B cell (primary cell): Measurements from ENCODE around the gene FUBP3. TPM values are rescaled to one million over a fixed set of nuclear protein-coding genes. Genes with fewer than 3 reads are reported as not detected.

Experiments
- ATAC-seq: fragments of 200-7000 bp; cut with Tn5 transposase; one replicate; pipeline ENCODE4 v1.10.0; 2021; ENCODE audit warnings: low read depth, mild to moderate bottlenecking, moderate number of reproducible peaks, moderate library complexity
- CTCF ChIA-PET: fragments of 350-600 bp; sonication (Branson Sonifier 250); formaldehyde crosslinking; loops from one replicate; lab custom pipeline; 2021; ENCODE audit warnings: antibody characterized with exemption, inconsistent platforms; lab: Charles Lee
- POLR2A ChIA-PET: fragments of 350-600 bp; sonication (Branson Sonifier 250); formaldehyde crosslinking; loops from one replicate; lab custom pipeline; 2021; ENCODE audit warnings: antibody characterized with exemption; lab: Charles Lee
- DNase-seq: peaks from one replicate; pipeline ENCODE4 v3.0.0; 2013
- H2AFZ ChIP-seq: 2 replicates; pipeline ENCODE4 v1.6.1; 2012; ENCODE audit warnings: mild to moderate bottlenecking, low read depth, low read length; ENCODE audit not compliant: insufficient read depth, poor library complexity, severe bottlenecking
- H3K27ac ChIP-seq, 2 donors: 1 replicate in 1 of 2; 2 replicates in 1 of 2; pipeline ENCODE4 v1.5.1; 2012 to 2013; ENCODE audit warnings: low read length in 2 of 2, mild to moderate bottlenecking in 2 of 2, moderate library complexity in 1 of 2
- H3K27me3 ChIP-seq, 4 experiments: fragments of 200-600 bp in 1 of 4; sonication (generic) in 1 of 4; replicated peaks in 1 of 4; 1 replicate in 2 of 4; 2 replicates in 2 of 4; pipeline versions ENCODE4 v1.6.1 to v1.7.0; 2013 to 2016; ENCODE audit warnings: low read length in 3 of 4, mild to moderate bottlenecking in 2 of 4, mixed read lengths in 1 of 4, moderate library complexity in 1 of 4; ENCODE audit not compliant: insufficient read depth in 4 of 4, control insufficient read depth in 3 of 4; ENCODE audit errors: control extremely low read depth in 1 of 4
- H3K36me3 ChIP-seq, 2 experiments: replicated peaks in 1 of 2; 1 replicate in 1 of 2; 2 replicates in 1 of 2; pipeline versions ENCODE4 v1.6.1 to v1.7.1; 2013; ENCODE audit warnings: low read length in 1 of 2; ENCODE audit not compliant: insufficient read depth in 2 of 2, control insufficient read depth in 1 of 2; ENCODE audit errors: control extremely low read depth in 1 of 2, extremely low read depth in 1 of 2
- H3K4me1 ChIP-seq, 2 donors: fragments of 200-600 bp in 1 of 2; sonication (generic) in 1 of 2; 1 replicate in 1 of 2; 2 replicates in 1 of 2; pipeline versions ENCODE4 v1.5.1 to v1.6.1; 2013 to 2017; ENCODE audit warnings: low read length in 2 of 2; ENCODE audit not compliant: control insufficient read depth in 2 of 2, insufficient read depth in 2 of 2
- H3K4me2 ChIP-seq: replicated peaks from 2 replicates; pipeline ENCODE3; 2012; ENCODE audit warnings: mild to moderate bottlenecking, low read depth, low read length; ENCODE audit not compliant: poor library complexity, severe bottlenecking
- H3K4me3 ChIP-seq, 5 experiments: fragments of 200-600 bp in 1 of 5; sonication (generic) in 1 of 5; 1 replicate in 3 of 5; 2 replicates in 2 of 5; pipeline versions ENCODE4 v1.5.1 to v1.7.0; 2011 to 2016; ENCODE audit warnings: low read length in 4 of 5, mild to moderate bottlenecking in 4 of 5, low read depth in 2 of 5, control low read depth in 1 of 5, moderate library complexity in 1 of 5; ENCODE audit not compliant: insufficient read depth in 1 of 5; ENCODE audit errors: control extremely low read depth in 1 of 5, extremely low read depth in 1 of 5
- H3K79me2 ChIP-seq: fragments of 200-600 bp; sonication (generic); one replicate; pipeline ENCODE4 v1.6.0; 2016; ENCODE audit warnings: low read length; ENCODE audit not compliant: control insufficient read depth, insufficient read depth
- H3K9ac ChIP-seq: fragments of 200-600 bp; sonication (generic); 2 replicates; pipeline ENCODE4 v1.6.1; 2017; ENCODE audit warnings: mild to moderate bottlenecking, low read length, moderate library complexity
- H3K9me3 ChIP-seq, 3 donors: one replicate each; pipeline versions ENCODE4 v1.6.1 to v1.7.1; 2013; ENCODE audit warnings: low read length in 2 of 3; ENCODE audit not compliant: control insufficient read depth in 2 of 3, insufficient read depth in 1 of 3; ENCODE audit errors: control extremely low read depth in 1 of 3
- H4K20me1 ChIP-seq: 2 replicates; pipeline ENCODE4 v1.6.0; 2012; ENCODE audit warnings: mild to moderate bottlenecking, low read length; ENCODE audit not compliant: insufficient read depth, control insufficient read depth, poor library complexity, severe bottlenecking
- H3K27ac Mint-ChIP-seq: one replicate; pipeline ENCODE4 v1.8.0; 2021; ENCODE audit warnings: mixed read lengths
- H3K27me3 Mint-ChIP-seq: one replicate; pipeline ENCODE4 v1.8.0; 2021; ENCODE audit warnings: mixed read lengths
- H3K4me1 Mint-ChIP-seq: one replicate; pipeline ENCODE4 v1.8.0; 2021; ENCODE audit warnings: mixed read lengths
- H3K4me3 Mint-ChIP-seq: one replicate; pipeline ENCODE4 v1.8.0; 2021; ENCODE audit warnings: mixed read lengths
- H3K9me3 Mint-ChIP-seq: one replicate; pipeline ENCODE4 v1.8.0; 2022; ENCODE audit warnings: mixed read lengths; ENCODE audit not compliant: insufficient read depth
- CTCF ChIP-seq: fragments of 200-600 bp; IDR thresholded peaks from one replicate; pipeline ENCODE4 v1.8.0; 2022; ENCODE audit warnings: antibody characterized with exemption, mild to moderate bottlenecking
- EZH2 ChIP-seq: IDR thresholded peaks from 2 replicates; pipeline ENCODE4 v1.6.1; 2012; ENCODE audit warnings: borderline replicate concordance, low read depth, mild to moderate bottlenecking, moderate library complexity, low read length; ENCODE audit not compliant: insufficient read depth, poor library complexity, severe bottlenecking
- WGBS: methylation state at CpG from one replicate; pipeline ENCODE4 v1.1.5; 2013; ENCODE audit warnings: missing lambda C conversion rate; ENCODE audit not compliant: insufficient coverage; 5-methylcytosine and 5-hydroxymethylcytosine counted together
- intact Hi-C: fragments of 100-400 bp; cut with micrococcal nuclease; formaldehyde crosslinking; loops from one replicate; pipeline ENCODE4 v1.10.0; 2022
- polyA plus RNA-seq: library from polyadenylated mRNA; depleted of rRNA; stranded (reverse); fragments of >200 nt; gene quantifications from 2 replicates; pipeline ENCODE4 v1.2.3, GENCODE V29; 2012
- total RNA-seq, 2 donors: library from RNA; stranded (reverse); fragments of 120-200 nt in 1 of 2; gene quantifications; 1 replicate in 1 of 2; 2 replicates in 1 of 2; pipeline versions ENCODE4 v1.2.3 to v1.2.4, GENCODE V29; 2013 to 2022

FUBP3 gene
- total and polyA plus RNA-seq, 2 donors (not counting 1 experiment from before 2014, with no cell fraction given), result 45.7 to 79.4 TPM

- WGBS, result 66% methylated on average over 3 of the region's 4 CpGs
- H3K27ac ChIP-seq, result no peak overlapping the region
- peaks cover 40% of the 10 kb centered on the region for H3K79me2 ChIP-seq
- H3K27me3 ChIP-seq, result no peaks in the 10 kb centered on the region
- intact Hi-C loops, result no loop called here
- no peaks in the 10 kb centered on the region for H3K36me3 ChIP-seq
- no peaks in the 10 kb centered on the region for H3K9me3 Mint-ChIP-seq
- H3K4me2 ChIP-seq, result no peak overlapping the region
- no peak for DNase-seq
- H3K4me1 Mint-ChIP-seq, result peaks cover 23% of the 10 kb centered on the region
- no peak overlapping the region for H2AFZ ChIP-seq
- H4K20me1 ChIP-seq, result peaks cover 5% of the 10 kb centered on the region
- CTCF ChIA-PET, result no interaction called here
- POLR2A ChIA-PET, result interaction anchor here (0.7 kb wide), 1 partner anchor 110 kb away, joined by 7 read pairs; no protein-coding TSS in a partner anchor
- H3K27ac Mint-ChIP-seq, result no peak overlapping the region
- H3K4me3 Mint-ChIP-seq, result no peak overlapping the region
- peaks cover 3% of the 10 kb centered on the region for H3K27me3 Mint-ChIP-seq
- no peak overlapping the region for H3K9ac ChIP-seq
- no peak for ATAC-seq
- peaks cover 19 to 20% of the 10 kb centered on the region in 2 donors for H3K4me1 ChIP-seq
- no peaks in the 10 kb centered on the region for H3K9me3 ChIP-seq
- TF ChIP-seq EZH2 (no peak), CTCF (no peak)
- H3K4me3 ChIP-seq, result no peak overlapping the region
Measured at GRCh38 chr9:130576176-130576575, 3.2 kb upstream of the FUBP3 start.

- H3K27ac ChIP-seq, result peak overlapping the region; percentile 34 to 84
- 3% methylated on average over 39 of the region's 40 CpGs for WGBS
- H3K9ac ChIP-seq, result peak overlapping the region; percentile 86
- peak overlapping the region; percentile 35 to 92 (median 85) for H3K4me3 ChIP-seq
- peaks cover 38% of the 10 kb centered on the region for H3K4me1 Mint-ChIP-seq
- no peak for TF ChIP-seq EZH2
- no peak for TF ChIP-seq CTCF
- H2AFZ ChIP-seq, result peak overlapping the region; percentile 93
- H3K27ac Mint-ChIP-seq, result peak overlapping the region; percentile 89
- DNase-seq (no peak), ATAC-seq (no peak)
- H3K9me3 Mint-ChIP-seq, result no peaks in the 10 kb centered on the region
- H4K20me1 ChIP-seq, result peaks cover 29% of the 10 kb centered on the region
- H3K27me3 ChIP-seq, result no peaks in the 10 kb centered on the region
- peaks cover 0 to 2% of the 10 kb centered on the region in 2 experiments for H3K36me3 ChIP-seq
- intact Hi-C loops, result loop anchor here (2.0 kb wide), 1 partner anchor 103 kb away; no protein-coding TSS in a partner anchor
- peaks cover 60% of the 10 kb centered on the region for H3K79me2 ChIP-seq
- peak overlapping the region; percentile 95 for H3K4me3 Mint-ChIP-seq
- CTCF ChIA-PET, result interaction anchor here (0.8 kb wide), 1 partner anchor 339 kb away, joined by 3 read pairs; no protein-coding TSS in a partner anchor
- POLR2A ChIA-PET, result no interaction called here
- H3K4me1 ChIP-seq, result peaks cover 19 to 20% of the 10 kb centered on the region in 2 donors
- peak overlapping the region; percentile 89 for H3K4me2 ChIP-seq
- no peaks in the 10 kb centered on the region for H3K9me3 ChIP-seq
- H3K27me3 Mint-ChIP-seq, result no peaks in the 10 kb centered on the region
Measured at GRCh38 chr9:130579738-130580463, 524 bp downstream of the FUBP3 start.
